Suprapubic skin (tissue), 4 donors: ENCODE results near the gene ERGIC3. TPM values are rescaled to one million over a fixed set of nuclear protein-coding genes. Genes with fewer than 3 reads are reported as not detected.

Experiments
- DNase-seq, 2 donors: peaks; one replicate each; pipeline ENCODE4 v3.0.0-alpha.2; 2019; ENCODE audit warnings: low spot score in 2 of 2
- H3K27ac ChIP-seq: fragments of 200-600 bp; sonication (generic); one replicate; pipeline ENCODE4 v1.5.1; 2019
- H3K27me3 ChIP-seq: fragments of 200-600 bp; sonication (generic); one replicate; pipeline ENCODE4 v1.5.1; 2019
- H3K36me3 ChIP-seq: fragments of 200-600 bp; sonication (generic); one replicate; pipeline ENCODE4 v1.5.1; 2019
- H3K4me1 ChIP-seq: fragments of 200-600 bp; sonication (generic); one replicate; pipeline ENCODE4 v1.5.1; 2019
- H3K4me3 ChIP-seq: fragments of 200-600 bp; sonication (generic); one replicate; pipeline ENCODE4 v1.5.1; 2019; ENCODE audit warnings: mild to moderate bottlenecking
- H3K9me3 ChIP-seq: fragments of 200-600 bp; sonication (generic); one replicate; pipeline ENCODE4 v1.5.1; 2019
- CTCF ChIP-seq, 2 donors: fragments of 200-600 bp in 1 of 2; fragments of 450-650 bp in 1 of 2; sonication (generic) in 1 of 2; IDR thresholded peaks; one replicate each; pipeline ENCODE4 v1.5.1; 2016 to 2019; ENCODE audit warnings: antibody characterized with exemption in 2 of 2, mild to moderate bottlenecking in 1 of 2, moderate library complexity in 1 of 2
- EP300 ChIP-seq: sonication (generic); formaldehyde crosslinking; IDR thresholded peaks from one replicate; pipeline ENCODE4 v1.6.1; 2017; ENCODE audit warnings: antibody characterized with exemption
- POLR2A ChIP-seq, 2 donors: fragments of 450-650 bp; IDR thresholded peaks; one replicate each; pipeline ENCODE4 v1.6.1; 2017; ENCODE audit warnings: antibody characterized with exemption in 2 of 2, mild to moderate bottlenecking in 2 of 2, moderate library complexity in 2 of 2
- POLR2AphosphoS5 ChIP-seq, 3 donors: sonication (generic); formaldehyde crosslinking; IDR thresholded peaks; one replicate each; pipeline ENCODE4 v1.6.1; 2017; ENCODE audit warnings: antibody characterized with exemption in 3 of 3
- WGBS: methylation state at CpG from one replicate; pipeline ENCODE4 v1.1.5; 2018; 5-methylcytosine and 5-hydroxymethylcytosine counted together
- total RNA-seq, 4 donors: library from RNA; depleted of rRNA; stranded (reverse); fragments of >200 nt; gene quantifications; one replicate each; pipeline ENCODE4 v1.1.0, GENCODE V29; 2016

Gene ERGIC3
- total RNA-seq, 4 donors from 2014 or later, result 154 to 256 (median 225) TPM

GRCh38 chr20:35583636-35584560, 42.0 kb downstream of the ERGIC3 start:
- no peak for TF ChIP-seq POLR2A (IDR thresholded peaks at IDR 0.05)
- no peak for TF ChIP-seq CTCF (IDR thresholded peaks at IDR 0.05)
- no peak for TF ChIP-seq EP300
- TF ChIP-seq POLR2AphosphoS5 (IDR thresholded peaks at IDR 0.05), result no peak
- DNase-seq, result no peak
- no peaks in the 10 kb centered on the region for H3K36me3 ChIP-seq
- H3K27me3 ChIP-seq, result no peaks in the 10 kb centered on the region
- no peaks in the 10 kb centered on the region for H3K9me3 ChIP-seq
- no peak overlapping the region for H3K4me3 ChIP-seq
- peaks cover 6% of the 10 kb centered on the region for H3K4me1 ChIP-seq
- H3K27ac ChIP-seq, result no peak overlapping the region
- 80% methylated on average over 15 of the region's 18 CpGs for WGBS

GRCh38 chr20:35586751-35587425, 45.0 kb downstream of the ERGIC3 start:
- Histone ChIP-seq H3K36me3 (no peaks in the 10 kb centered on the region), H3K27ac (no peak overlapping the region), H3K9me3 (no peaks in the 10 kb centered on the region), H3K4me1 (peaks cover 6% of the 10 kb centered on the region), H3K4me3 (no peak overlapping the region), H3K27me3 (no peaks in the 10 kb centered on the region)
- DNase-seq, result no peak
- 99% methylated on average over 6 of the region's 6 CpGs for WGBS
- no peak for TF ChIP-seq POLR2AphosphoS5 (IDR thresholded peaks at IDR 0.05)
- no peak for TF ChIP-seq POLR2A (IDR thresholded peaks at IDR 0.05)
- no peak for TF ChIP-seq EP300
- no peak for TF ChIP-seq CTCF (IDR thresholded peaks at IDR 0.05)

GRCh38 chr20:35587436-35587835, 45.6 kb downstream of the ERGIC3 start:
- no peaks in the 10 kb centered on the region for H3K27me3 ChIP-seq
- H3K9me3 ChIP-seq, result no peaks in the 10 kb centered on the region
- H3K36me3 ChIP-seq, result no peaks in the 10 kb centered on the region
- TF ChIP-seq EP300 (no peak), CTCF (IDR thresholded peaks at IDR 0.05) (no peak), POLR2AphosphoS5 (IDR thresholded peaks at IDR 0.05) (no peak), POLR2A (IDR thresholded peaks at IDR 0.05) (no peak)
- peaks cover 6% of the 10 kb centered on the region for H3K4me1 ChIP-seq
- no peak overlapping the region for H3K27ac ChIP-seq
- H3K4me3 ChIP-seq, result no peak overlapping the region
- whole genome bisulfite sequencing, result 86% methylated on average over 2 of the region's 2 CpGs
- DNase-seq, result no peak

- H3K4me1 ChIP-seq, result peaks cover 6% of the 10 kb centered on the region
- H3K27ac ChIP-seq, result no peak overlapping the region
- no peaks in the 10 kb centered on the region for H3K9me3 ChIP-seq
- no peak for TF ChIP-seq CTCF (IDR thresholded peaks at IDR 0.05)
- no peak for TF ChIP-seq POLR2A (IDR thresholded peaks at IDR 0.05)
- no peak for TF ChIP-seq EP300
- TF ChIP-seq POLR2AphosphoS5 (IDR thresholded peaks at IDR 0.05), result no peak
- WGBS, result 86% methylated on average over 14 of the region's 14 CpGs
- no peak overlapping the region for H3K4me3 ChIP-seq
- H3K27me3 ChIP-seq, result no peaks in the 10 kb centered on the region
- peak in 1 of 2 donors; percentile 27 for DNase-seq
- no peaks in the 10 kb centered on the region for H3K36me3 ChIP-seq
These were observed 46.5 kb downstream of the ERGIC3 start for GRCh38 chr20:35588397-35588796.

- no peak for TF ChIP-seq POLR2AphosphoS5 (IDR thresholded peaks at IDR 0.05)
- TF ChIP-seq EP300, result no peak
- TF ChIP-seq CTCF (IDR thresholded peaks at IDR 0.05), result no peak
- no peak for TF ChIP-seq POLR2A (IDR thresholded peaks at IDR 0.05)
- no peak for DNase-seq
- no peaks in the 10 kb centered on the region for H3K27me3 ChIP-seq
- H3K27ac ChIP-seq, result no peak overlapping the region
- H3K36me3 ChIP-seq, result no peaks in the 10 kb centered on the region
- no peaks in the 10 kb centered on the region for H3K9me3 ChIP-seq
- 27% methylated on average over 2 of the region's 2 CpGs for WGBS
- H3K4me3 ChIP-seq, result no peak overlapping the region
- H3K4me1 ChIP-seq, result no peaks in the 10 kb centered on the region
These were observed 50.6 kb downstream of the ERGIC3 start for GRCh38 chr20:35592339-35592974.
